CD14-positive monocyte (primary cell): Measurements from ENCODE around the gene GLP1R. TPM values are rescaled to one million over a fixed set of nuclear protein-coding genes. Genes with fewer than 3 reads are reported as not detected.
"Not testable (repeated sequence)": the region's sequence is repeated elsewhere in the genome, so short reads cannot be mapped to it uniquely, and the experiment has no call there.

Experiments
- DNase-seq, 3 donors: peaks; one replicate each; pipeline ENCODE4 v3.0.0-alpha.2; 2011 to 2022
- H2AFZ ChIP-seq: 2 replicates; pipeline ENCODE4 v1.6.0; 2012; ENCODE audit warnings: mild to moderate bottlenecking, low read depth, low read length, inconsistent platforms; ENCODE audit not compliant: insufficient read depth, poor library complexity, severe bottlenecking
- H3K27ac ChIP-seq, 2 donors: 1 replicate in 1 of 2; 2 replicates in 1 of 2; pipeline ENCODE4 v1.5.1; 2012 to 2013; ENCODE audit warnings: low read length in 2 of 2, control low read depth in 1 of 2, inconsistent platforms in 1 of 2, low read depth in 1 of 2, mild to moderate bottlenecking in 1 of 2
- H3K27me3 ChIP-seq, 2 donors: one replicate each; pipeline versions ENCODE4 v1.6.0 to v1.6.1; 2011 to 2013; ENCODE audit warnings: low read length in 2 of 2; ENCODE audit not compliant: control insufficient read depth in 2 of 2, insufficient read depth in 2 of 2
- H3K36me3 ChIP-seq, 2 donors: replicated peaks in 1 of 2; 1 replicate in 1 of 2; 2 replicates in 1 of 2; pipeline versions ENCODE4 v1.5.1 to v1.6.1; 2012 to 2013; ENCODE audit warnings: low read length in 2 of 2, control low read depth in 1 of 2, inconsistent platforms in 1 of 2, mild to moderate bottlenecking in 1 of 2; ENCODE audit not compliant: insufficient read depth in 2 of 2, control insufficient read depth in 1 of 2
- H3K4me1 ChIP-seq, 2 donors: 1 replicate in 1 of 2; 2 replicates in 1 of 2; pipeline versions ENCODE4 v1.5.1 to v1.6.1; 2012 to 2013; ENCODE audit warnings: low read length in 2 of 2, control low read depth in 1 of 2, inconsistent platforms in 1 of 2, mild to moderate bottlenecking in 1 of 2, moderate library complexity in 1 of 2; ENCODE audit not compliant: insufficient read depth in 2 of 2, control insufficient read depth in 1 of 2
- H3K4me2 ChIP-seq: replicated peaks from 2 replicates; pipeline ENCODE3; 2012; ENCODE audit warnings: low read length, moderate library complexity, mild to moderate bottlenecking; ENCODE audit not compliant: poor library complexity, severe bottlenecking; ENCODE audit errors: extremely low read depth
- H3K4me3 ChIP-seq, 3 experiments: fragments of 200-600 bp in 1 of 3; sonication (generic) in 1 of 3; replicated peaks in 1 of 3; 1 replicate in 2 of 3; 2 replicates in 1 of 3; pipeline ENCODE4 v1.5.1; 2011 to 2013; ENCODE audit warnings: low read length in 3 of 3, mild to moderate bottlenecking in 3 of 3, control low read depth in 2 of 3, low read depth in 2 of 3, inconsistent platforms in 1 of 3, moderate library complexity in 1 of 3
- H3K79me2 ChIP-seq: 2 replicates; pipeline ENCODE4 v1.6.0; 2012; ENCODE audit warnings: mild to moderate bottlenecking, control low read depth, inconsistent platforms, low read length, moderate library complexity; ENCODE audit not compliant: insufficient read depth
- H3K9ac ChIP-seq: 2 replicates; pipeline ENCODE4 v1.6.0; 2017; ENCODE audit warnings: low read length, mild to moderate bottlenecking; ENCODE audit not compliant: insufficient read depth, poor library complexity, severe bottlenecking
- H3K9me3 ChIP-seq, 2 donors: replicated peaks in 1 of 2; 1 replicate in 1 of 2; 2 replicates in 1 of 2; pipeline versions ENCODE4 v1.5.1 to v1.6.1; 2012 to 2013; ENCODE audit warnings: low read length in 2 of 2, control low read depth in 1 of 2; ENCODE audit not compliant: control insufficient read depth in 1 of 2, insufficient read depth in 1 of 2
- H4K20me1 ChIP-seq: 2 replicates; pipeline ENCODE4 v1.6.0; 2012; ENCODE audit warnings: mild to moderate bottlenecking, low read length, control low read depth, moderate library complexity; ENCODE audit not compliant: insufficient read depth
- H3K27ac Mint-ChIP-seq, 7 donors: one replicate each; pipeline ENCODE4 v1.8.0; 2020; ENCODE audit warnings: mild to moderate bottlenecking in 7 of 7, mixed read lengths in 7 of 7, moderate library complexity in 6 of 7, inconsistent platforms in 2 of 7
- H3K27me3 Mint-ChIP-seq, 3 donors: one replicate each; pipeline ENCODE4 v1.8.0; 2021 to 2022; ENCODE audit warnings: low read depth in 3 of 3, mild to moderate bottlenecking in 3 of 3, mixed read lengths in 3 of 3, moderate library complexity in 3 of 3, inconsistent platforms in 1 of 3
- H3K36me3 Mint-ChIP-seq, 2 donors: one replicate each; pipeline ENCODE4 v1.8.0; 2020; ENCODE audit warnings: mixed read lengths in 2 of 2, inconsistent platforms in 1 of 2, mild to moderate bottlenecking in 1 of 2
- H3K4me1 Mint-ChIP-seq: one replicate; pipeline ENCODE4 v1.8.0; 2020; ENCODE audit warnings: mild to moderate bottlenecking, mixed read lengths
- H3K4me3 Mint-ChIP-seq, 2 donors: one replicate each; pipeline ENCODE4 v1.8.0; 2020; ENCODE audit warnings: mild to moderate bottlenecking in 2 of 2, mixed read lengths in 2 of 2, moderate library complexity in 1 of 2
- H3K9me3 Mint-ChIP-seq, 7 donors: one replicate each; pipeline ENCODE4 v1.8.0; 2020 to 2022; ENCODE audit warnings: mixed read lengths in 7 of 7, mild to moderate bottlenecking in 6 of 7, moderate library complexity in 6 of 7, inconsistent platforms in 2 of 7
- whole genome bisulfite sequencing: methylation state at CpG from one replicate; pipeline ENCODE4 v1.1.5; 2013; ENCODE audit warnings: missing lambda C conversion rate; ENCODE audit not compliant: insufficient coverage; 5-methylcytosine and 5-hydroxymethylcytosine counted together
- intact Hi-C, 2 donors: fragments of 100-400 bp; cut with micrococcal nuclease; formaldehyde crosslinking; loops; one replicate each; pipeline versions ENCODE4 v1.15.0 to v1.15.1; 2023
- polyA plus RNA-seq, 3 donors: library from polyadenylated mRNA; depleted of rRNA in 1 of 3; unstranded in 2 of 3; stranded (reverse) in 1 of 3; fragments of 300-500 nt in 2 of 3; fragments of >200 nt in 1 of 3; fragmentation: Illumina TruSeq in 2 of 3; gene quantifications; 1 replicate in 2 of 3; 2 replicates in 1 of 3; pipeline ENCODE4 v1.2.3, GENCODE V29; 2012 to 2021
- TF ChIP-seq, protein P1 (sequence below): fragments of 200-600 bp; IDR thresholded peaks from one replicate; pipeline ENCODE4 v1.8.0; 2022; ENCODE audit warnings: antibody characterized with exemption, mild to moderate bottlenecking

Gene GLP1R
- polyA plus RNA-seq, 3 donors, result not detected

DNA sequence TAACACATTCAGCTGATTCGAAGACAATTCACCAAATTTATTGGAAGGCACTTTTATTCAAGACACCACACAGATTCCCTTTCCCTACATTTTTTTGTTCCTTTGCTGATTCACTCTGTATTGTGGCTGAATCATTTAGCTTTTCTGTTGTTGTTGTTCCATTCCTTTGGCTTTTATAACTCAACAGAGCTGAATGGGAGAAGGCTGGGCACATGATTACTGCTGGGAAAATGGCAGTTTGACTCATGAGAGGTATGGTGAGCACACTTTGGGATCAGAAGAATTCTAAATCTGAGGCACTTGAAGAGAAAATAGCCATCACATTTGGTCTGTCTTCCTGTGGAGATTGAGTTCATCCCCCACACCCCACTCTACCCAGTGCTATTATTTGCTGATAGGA lies 82.1 kb downstream of the GLP1R start:
- no peaks in the 10 kb centered on the region for H3K4me1 ChIP-seq
- Mint-ChIP-seq H3K4me1 (no peaks in the 10 kb centered on the region), H3K4me3 (no peak overlapping the region), H3K27ac (no peak overlapping the region), H3K27me3 (peaks cover 2 to 12% (median 2%) of the 10 kb centered on the region in 3 donors), H3K36me3 (no peaks in the 10 kb centered on the region), H3K9me3 (peaks cover 0 to 2% (median 0%) of the 10 kb centered on the region in 7 donors)
- WGBS, result no CpG with 5 or more reads among the region's 1 CpG
- H3K79me2 ChIP-seq, result no peaks in the 10 kb centered on the region
- no peaks in the 10 kb centered on the region for H3K9me3 ChIP-seq
- TF ChIP-seq, protein P1, sequence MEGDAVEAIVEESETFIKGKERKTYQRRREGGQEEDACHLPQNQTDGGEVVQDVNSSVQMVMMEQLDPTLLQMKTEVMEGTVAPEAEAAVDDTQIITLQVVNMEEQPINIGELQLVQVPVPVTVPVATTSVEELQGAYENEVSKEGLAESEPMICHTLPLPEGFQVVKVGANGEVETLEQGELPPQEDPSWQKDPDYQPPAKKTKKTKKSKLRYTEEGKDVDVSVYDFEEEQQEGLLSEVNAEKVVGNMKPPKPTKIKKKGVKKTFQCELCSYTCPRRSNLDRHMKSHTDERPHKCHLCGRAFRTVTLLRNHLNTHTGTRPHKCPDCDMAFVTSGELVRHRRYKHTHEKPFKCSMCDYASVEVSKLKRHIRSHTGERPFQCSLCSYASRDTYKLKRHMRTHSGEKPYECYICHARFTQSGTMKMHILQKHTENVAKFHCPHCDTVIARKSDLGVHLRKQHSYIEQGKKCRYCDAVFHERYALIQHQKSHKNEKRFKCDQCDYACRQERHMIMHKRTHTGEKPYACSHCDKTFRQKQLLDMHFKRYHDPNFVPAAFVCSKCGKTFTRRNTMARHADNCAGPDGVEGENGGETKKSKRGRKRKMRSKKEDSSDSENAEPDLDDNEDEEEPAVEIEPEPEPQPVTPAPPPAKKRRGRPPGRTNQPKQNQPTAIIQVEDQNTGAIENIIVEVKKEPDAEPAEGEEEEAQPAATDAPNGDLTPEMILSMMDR, result no peak
- no peak overlapping the region for H3K9ac ChIP-seq
- H3K4me3 ChIP-seq, result no peak overlapping the region
- intact Hi-C loops, result no loop called here
- no peaks in the 10 kb centered on the region for H3K36me3 ChIP-seq
- no peaks in the 10 kb centered on the region for H4K20me1 ChIP-seq
- no peak for DNase-seq
- no peak overlapping the region for H3K27ac ChIP-seq
- no peak overlapping the region for H2AFZ ChIP-seq
- H3K4me2 ChIP-seq, result no peak overlapping the region
- H3K27me3 ChIP-seq, result no peaks in the 10 kb centered on the region

DNA sequence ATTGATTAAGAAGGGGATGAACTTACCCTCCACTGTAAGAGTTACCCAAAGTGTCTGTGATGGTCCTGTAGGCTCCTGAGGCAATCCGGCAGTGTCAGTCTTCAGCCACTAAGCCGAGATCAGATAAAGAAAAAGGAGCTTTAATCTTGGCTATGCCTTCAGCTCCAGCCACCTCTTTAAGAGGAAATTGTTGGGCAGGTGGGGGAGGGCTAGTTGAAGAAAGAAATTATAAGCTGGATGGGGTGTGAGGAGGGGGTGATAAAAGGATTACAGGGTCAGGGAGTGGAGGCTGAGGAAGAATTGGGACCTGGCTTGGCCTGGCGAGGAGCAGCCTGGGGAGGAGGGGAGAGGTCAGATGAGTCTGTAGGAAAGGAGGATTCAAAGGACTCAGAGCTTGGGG lies 86.2 kb downstream of the GLP1R start:
- H3K4me1 Mint-ChIP-seq, H3K36me3 ChIP-seq, H3K4me2 ChIP-seq, H4K20me1 ChIP-seq, H3K9me3 ChIP-seq, H2AFZ ChIP-seq, H3K27me3 ChIP-seq, H3K4me3 Mint-ChIP-seq, H3K27ac Mint-ChIP-seq, H3K27me3 Mint-ChIP-seq, H3K79me2 ChIP-seq, intact Hi-C loops, H3K4me3 ChIP-seq, H3K36me3 Mint-ChIP-seq, H3K9ac ChIP-seq, H3K27ac ChIP-seq, H3K4me1 ChIP-seq, DNase-seq: not testable (repeated sequence)
- peaks cover 0 to 13% (median 1%) of the 10 kb centered on the region in 7 donors for H3K9me3 Mint-ChIP-seq
- 63% methylated on average over 1 of the region's 3 CpGs for WGBS

DNA sequence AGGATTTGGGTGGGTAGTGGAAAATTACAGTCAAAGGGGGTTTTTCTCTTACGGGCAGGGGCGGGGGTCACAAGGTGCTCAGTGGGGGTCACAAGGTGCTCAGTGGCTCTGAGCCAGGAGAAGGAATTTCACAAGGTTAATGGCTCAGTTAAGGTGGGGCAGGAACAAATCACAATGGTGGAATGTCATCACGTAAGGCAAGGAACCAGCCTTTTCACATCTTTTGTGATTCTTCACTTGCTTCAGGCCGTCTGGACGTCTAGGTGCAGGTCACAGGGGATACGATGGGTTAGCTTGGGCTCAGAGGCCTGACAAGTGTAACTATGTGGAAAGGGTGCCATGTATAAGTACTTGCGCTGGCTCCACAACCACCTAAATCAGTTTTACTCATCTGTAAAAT lies 87.6 kb downstream of the GLP1R start:
- H3K4me3 Mint-ChIP-seq, H3K27ac ChIP-seq, H3K79me2 ChIP-seq, H3K4me3 ChIP-seq, intact Hi-C loops, H3K27ac Mint-ChIP-seq, H3K36me3 ChIP-seq, H3K4me1 Mint-ChIP-seq, H3K27me3 ChIP-seq, H3K4me1 ChIP-seq, H3K9ac ChIP-seq, H3K36me3 Mint-ChIP-seq, H2AFZ ChIP-seq, H3K4me2 ChIP-seq, H4K20me1 ChIP-seq, H3K9me3 ChIP-seq, DNase-seq: not testable (repeated sequence)
- 71% methylated on average over 2 of the region's 7 CpGs for WGBS
- Mint-ChIP-seq H3K27me3 (peaks cover 5 to 15% (median 9%) of the 10 kb centered on the region in 3 donors), H3K9me3 (peaks cover 0 to 13% (median 1%) of the 10 kb centered on the region in 7 donors)
